Glutamatergic neuron (in vitro differentiated cells): ENCODE measurements around the gene AKAP12. TPM values are rescaled to one million over a fixed set of nuclear protein-coding genes. Genes with fewer than 3 reads are reported as not detected.
"Not testable (repeated sequence)": the region's sequence is repeated elsewhere in the genome, so short reads cannot be mapped to it uniquely, and the experiment has no call there.

Experiments
- DNase-seq: peaks from one replicate; pipeline ENCODE4 v3.0.0; 2022
- H3K27ac Mint-ChIP-seq: one replicate; pipeline ENCODE4 v1.8.0; 2020; ENCODE audit warnings: mild to moderate bottlenecking, mixed read lengths, inconsistent platforms; ENCODE audit not compliant: unreplicated experiment
- H3K27me3 Mint-ChIP-seq: one replicate; pipeline ENCODE4 v1.8.0; 2020; ENCODE audit warnings: mild to moderate bottlenecking, moderate library complexity, mixed read lengths, inconsistent platforms; ENCODE audit not compliant: unreplicated experiment
- H3K36me3 Mint-ChIP-seq: one replicate; pipeline ENCODE4 v1.8.0; 2020; ENCODE audit warnings: mild to moderate bottlenecking, mixed read lengths, inconsistent platforms; ENCODE audit not compliant: unreplicated experiment
- H3K4me1 Mint-ChIP-seq: one replicate; pipeline ENCODE4 v1.8.0; 2020; ENCODE audit warnings: mild to moderate bottlenecking, low read depth, mixed read lengths, inconsistent platforms; ENCODE audit not compliant: unreplicated experiment
- H3K4me3 Mint-ChIP-seq: one replicate; pipeline ENCODE4 v1.8.0; 2020; ENCODE audit warnings: mild to moderate bottlenecking, mixed read lengths, inconsistent platforms; ENCODE audit not compliant: unreplicated experiment
- H3K9me3 Mint-ChIP-seq: one replicate; pipeline ENCODE4 v1.8.0; 2020; ENCODE audit warnings: mild to moderate bottlenecking, moderate library complexity, mixed read lengths, inconsistent platforms; ENCODE audit not compliant: unreplicated experiment
- total RNA-seq: library from RNA; stranded (reverse); fragmentation: NEBNext Ultra II Directional; extraction: Animal tissue kit (Norgen Biotek cat#: 25700); gene quantifications from one replicate; pipeline ENCODE4 v1.2.1, GENCODE V29; 2021; ENCODE audit not compliant: unreplicated experiment
- TF ChIP-seq, protein P1 (sequence below): fragments of 200-600 bp; sonication (generic); IDR thresholded peaks from one replicate; pipeline ENCODE4 v1.5.0; 2021; ENCODE audit not compliant: partially characterized antibody, unreplicated experiment

AKAP12 gene
- total RNA-seq, 1 donor from 2014 or later: 240 TPM

DNA sequence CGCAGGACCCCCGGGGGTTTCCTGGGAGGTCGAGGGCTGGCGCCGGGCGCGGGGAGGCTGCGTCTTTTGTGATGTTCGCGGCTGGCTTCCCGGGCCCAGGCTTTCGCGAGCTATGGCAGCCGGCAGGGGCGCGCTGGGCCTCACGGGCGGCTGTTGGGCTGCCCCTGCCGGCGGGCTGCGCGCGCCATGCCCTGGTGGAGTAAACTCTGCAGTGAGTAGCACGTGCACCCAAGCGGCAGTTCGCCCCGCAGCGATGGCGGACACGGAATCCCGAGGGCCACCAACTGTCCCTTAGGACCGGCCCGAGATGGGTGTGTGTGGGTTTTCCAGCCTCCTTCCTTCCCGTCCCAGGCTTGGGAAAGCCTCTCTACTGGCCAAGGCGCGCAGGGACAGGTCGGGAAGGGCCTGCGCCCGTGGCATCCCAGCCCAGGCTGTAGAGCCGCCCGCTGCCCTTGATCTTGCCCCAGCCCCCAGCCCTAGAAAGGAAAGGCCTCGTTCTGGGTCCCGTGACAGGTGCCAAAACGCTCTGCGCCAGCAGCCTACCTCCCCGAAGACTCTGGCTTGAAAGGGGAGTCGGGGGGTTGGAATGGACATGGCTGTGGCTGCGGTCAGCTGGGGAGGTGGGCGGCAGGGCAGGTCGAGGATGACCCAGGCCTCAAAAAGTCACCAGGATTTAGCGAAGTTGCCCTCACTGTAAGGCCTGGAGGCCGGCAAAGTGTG is 101.9 kb downstream of the AKAP12 start:
- no peak overlapping the region for H3K27ac Mint-ChIP-seq
- H3K9me3 Mint-ChIP-seq: peaks cover 2% of the 10 kb centered on the region
- H3K4me1 Mint-ChIP-seq: peaks cover 5% of the 10 kb centered on the region
- no peaks in the 10 kb centered on the region for H3K27me3 Mint-ChIP-seq
- H3K36me3 Mint-ChIP-seq: no peaks in the 10 kb centered on the region
- no peak for DNase-seq
- TF ChIP-seq, protein P1, sequence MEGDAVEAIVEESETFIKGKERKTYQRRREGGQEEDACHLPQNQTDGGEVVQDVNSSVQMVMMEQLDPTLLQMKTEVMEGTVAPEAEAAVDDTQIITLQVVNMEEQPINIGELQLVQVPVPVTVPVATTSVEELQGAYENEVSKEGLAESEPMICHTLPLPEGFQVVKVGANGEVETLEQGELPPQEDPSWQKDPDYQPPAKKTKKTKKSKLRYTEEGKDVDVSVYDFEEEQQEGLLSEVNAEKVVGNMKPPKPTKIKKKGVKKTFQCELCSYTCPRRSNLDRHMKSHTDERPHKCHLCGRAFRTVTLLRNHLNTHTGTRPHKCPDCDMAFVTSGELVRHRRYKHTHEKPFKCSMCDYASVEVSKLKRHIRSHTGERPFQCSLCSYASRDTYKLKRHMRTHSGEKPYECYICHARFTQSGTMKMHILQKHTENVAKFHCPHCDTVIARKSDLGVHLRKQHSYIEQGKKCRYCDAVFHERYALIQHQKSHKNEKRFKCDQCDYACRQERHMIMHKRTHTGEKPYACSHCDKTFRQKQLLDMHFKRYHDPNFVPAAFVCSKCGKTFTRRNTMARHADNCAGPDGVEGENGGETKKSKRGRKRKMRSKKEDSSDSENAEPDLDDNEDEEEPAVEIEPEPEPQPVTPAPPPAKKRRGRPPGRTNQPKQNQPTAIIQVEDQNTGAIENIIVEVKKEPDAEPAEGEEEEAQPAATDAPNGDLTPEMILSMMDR: no peak
- H3K4me3 Mint-ChIP-seq: no peak overlapping the region

DNA sequence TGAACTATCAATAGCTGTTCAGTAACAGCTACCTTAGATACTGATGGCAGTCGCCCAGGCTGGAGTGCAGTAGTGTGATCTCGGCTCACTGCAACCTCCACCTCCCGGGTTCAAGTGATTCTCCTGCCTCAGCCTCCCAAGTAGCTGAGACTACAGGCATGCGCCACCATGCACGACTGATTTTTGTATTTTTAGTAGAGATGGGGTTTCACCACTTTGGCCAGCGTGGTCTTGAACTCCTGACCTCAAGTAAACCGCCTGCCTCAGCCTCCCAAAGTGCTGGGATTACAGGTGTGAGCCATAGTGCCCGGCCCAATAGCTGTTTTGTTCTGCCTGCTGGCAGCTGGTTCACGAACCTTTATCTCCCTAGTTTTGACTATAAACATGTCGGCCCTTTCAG is 103.0 kb downstream of the AKAP12 start:
- H3K9me3 Mint-ChIP-seq, H3K4me3 Mint-ChIP-seq, H3K27me3 Mint-ChIP-seq, H3K27ac Mint-ChIP-seq, H3K36me3 Mint-ChIP-seq, H3K4me1 Mint-ChIP-seq, DNase-seq: not testable (repeated sequence)

DNA sequence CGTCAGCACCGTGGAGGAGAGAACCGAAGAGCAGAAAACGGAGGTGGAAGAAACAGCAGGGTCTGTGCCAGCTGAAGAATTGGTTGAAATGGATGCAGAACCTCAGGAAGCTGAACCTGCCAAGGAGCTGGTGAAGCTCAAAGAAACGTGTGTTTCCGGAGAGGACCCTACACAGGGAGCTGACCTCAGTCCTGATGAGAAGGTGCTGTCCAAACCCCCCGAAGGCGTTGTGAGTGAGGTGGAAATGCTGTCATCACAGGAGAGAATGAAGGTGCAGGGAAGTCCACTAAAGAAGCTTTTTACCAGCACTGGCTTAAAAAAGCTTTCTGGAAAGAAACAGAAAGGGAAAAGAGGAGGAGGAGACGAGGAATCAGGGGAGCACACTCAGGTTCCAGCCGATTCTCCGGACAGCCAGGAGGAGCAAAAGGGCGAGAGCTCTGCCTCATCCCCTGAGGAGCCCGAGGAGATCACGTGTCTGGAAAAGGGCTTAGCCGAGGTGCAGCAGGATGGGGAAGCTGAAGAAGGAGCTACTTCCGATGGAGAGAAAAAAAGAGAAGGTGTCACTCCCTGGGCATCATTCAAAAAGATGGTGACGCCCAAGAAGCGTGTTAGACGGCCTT is 110.0 kb downstream of the AKAP12 start:
- H3K4me1 Mint-ChIP-seq: peaks cover 8% of the 10 kb centered on the region
- peaks cover 15% of the 10 kb centered on the region for H3K9me3 Mint-ChIP-seq
- H3K27me3 Mint-ChIP-seq: peaks cover 5% of the 10 kb centered on the region
- peak overlapping the region; percentile 31 for H3K4me3 Mint-ChIP-seq
- no peak overlapping the region for H3K27ac Mint-ChIP-seq
- DNase-seq: no peak
- peaks cover 21% of the 10 kb centered on the region for H3K36me3 Mint-ChIP-seq
- TF ChIP-seq, protein P1: no peak

DNA sequence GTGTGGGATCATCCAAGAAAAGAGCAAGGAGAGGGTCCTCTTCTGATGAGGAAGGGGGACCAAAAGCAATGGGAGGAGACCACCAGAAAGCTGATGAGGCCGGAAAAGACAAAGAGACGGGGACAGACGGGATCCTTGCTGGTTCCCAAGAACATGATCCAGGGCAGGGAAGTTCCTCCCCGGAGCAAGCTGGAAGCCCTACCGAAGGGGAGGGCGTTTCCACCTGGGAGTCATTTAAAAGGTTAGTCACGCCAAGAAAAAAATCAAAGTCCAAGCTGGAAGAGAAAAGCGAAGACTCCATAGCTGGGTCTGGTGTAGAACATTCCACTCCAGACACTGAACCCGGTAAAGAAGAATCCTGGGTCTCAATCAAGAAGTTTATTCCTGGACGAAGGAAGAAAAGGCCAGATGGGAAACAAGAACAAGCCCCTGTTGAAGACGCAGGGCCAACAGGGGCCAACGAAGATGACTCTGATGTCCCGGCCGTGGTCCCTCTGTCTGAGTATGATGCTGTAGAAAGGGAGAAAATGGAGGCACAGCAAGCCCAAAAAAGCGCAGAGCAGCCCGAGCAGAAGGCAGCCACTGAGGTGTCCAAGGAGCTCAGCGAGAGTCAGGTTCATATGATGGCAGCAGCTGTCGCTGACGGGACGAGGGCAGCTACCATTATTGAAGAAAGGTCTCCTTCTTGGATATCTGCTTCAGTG is 110.8 kb downstream of the AKAP12 start:
- H3K9me3 Mint-ChIP-seq: peaks cover 15% of the 10 kb centered on the region

DNA sequence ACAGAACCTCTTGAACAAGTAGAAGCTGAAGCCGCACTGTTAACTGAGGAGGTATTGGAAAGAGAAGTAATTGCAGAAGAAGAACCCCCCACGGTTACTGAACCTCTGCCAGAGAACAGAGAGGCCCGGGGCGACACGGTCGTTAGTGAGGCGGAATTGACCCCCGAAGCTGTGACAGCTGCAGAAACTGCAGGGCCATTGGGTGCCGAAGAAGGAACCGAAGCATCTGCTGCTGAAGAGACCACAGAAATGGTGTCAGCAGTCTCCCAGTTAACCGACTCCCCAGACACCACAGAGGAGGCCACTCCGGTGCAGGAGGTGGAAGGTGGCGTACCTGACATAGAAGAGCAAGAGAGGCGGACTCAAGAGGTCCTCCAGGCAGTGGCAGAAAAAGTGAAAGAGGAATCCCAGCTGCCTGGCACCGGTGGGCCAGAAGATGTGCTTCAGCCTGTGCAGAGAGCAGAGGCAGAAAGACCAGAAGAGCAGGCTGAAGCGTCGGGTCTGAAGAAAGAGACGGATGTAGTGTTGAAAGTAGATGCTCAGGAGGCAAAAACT is 111.5 kb downstream of the AKAP12 start:
- peaks cover 21% of the 10 kb centered on the region for H3K36me3 Mint-ChIP-seq
- peaks cover 7% of the 10 kb centered on the region for H3K27me3 Mint-ChIP-seq
- DNase-seq: no peak
- H3K4me3 Mint-ChIP-seq: no peak overlapping the region
- no peak overlapping the region for H3K27ac Mint-ChIP-seq
- TF ChIP-seq, protein P1: no peak
- peaks cover 13% of the 10 kb centered on the region for H3K9me3 Mint-ChIP-seq
- peaks cover 8% of the 10 kb centered on the region for H3K4me1 Mint-ChIP-seq

More for the DNA sequence above, 110.8 kb downstream of the AKAP12 start:
- TF ChIP-seq, protein P1: no peak
- H3K4me3 Mint-ChIP-seq: peak overlapping the region; percentile 39
- H3K36me3 Mint-ChIP-seq: peaks cover 21% of the 10 kb centered on the region
- no peak overlapping the region for H3K27ac Mint-ChIP-seq
- peaks cover 7% of the 10 kb centered on the region for H3K27me3 Mint-ChIP-seq
- DNase-seq: no peak
- peaks cover 8% of the 10 kb centered on the region for H3K4me1 Mint-ChIP-seq
